SK-N-SH (cell line): Measurements from ENCODE around the gene ADAMTS20. TPM values are rescaled to one million over a fixed set of nuclear protein-coding genes. Genes with fewer than 3 reads are reported as not detected.

Source experiments
- CTCF ChIA-PET: fragments of 300-600, 350-600 bp; formaldehyde crosslinking; extraction: SDS; loops from one replicate; lab custom pipeline; 2021; lab: Yijun Ruan, JAX
- POLR2A ChIA-PET: fragments of 350-600 bp; sonication (Branson Sonifier 250); formaldehyde crosslinking; extraction: SDS; loops from one replicate; lab custom pipeline; 2020; ENCODE audit warnings: antibody characterized with exemption, inconsistent platforms; lab: Yijun Ruan, JAX
- DNase-seq: peaks from one replicate; pipeline ENCODE4 v3.0.0; 2012
- H2AFZ ChIP-seq: fragments of 200-600 bp; sonication (generic); 2 replicates; pipeline ENCODE4 v1.8.1; 2016; ENCODE audit warnings: antibody characterized with exemption, mild to moderate bottlenecking, low read depth
- H3F3A ChIP-seq: fragments of 200-600 bp; sonication (generic); replicated peaks from 2 replicates; pipeline ENCODE3; 2016; ENCODE audit warnings: antibody characterized with exemption, mild to moderate bottlenecking; ENCODE audit not compliant: insufficient read depth
- H3K27ac ChIP-seq, 2 experiments: fragments of 200-500 bp in 1 of 2; fragments of 200-600 bp in 1 of 2; sonication (Bioruptor generic) in 1 of 2; sonication (generic), shearing (Covaris generic) in 1 of 2; 2 replicates each; pipeline versions ENCODE4 v1.5.1 to v1.6.1; 2014 to 2016; ENCODE audit warnings: low read depth in 2 of 2, inconsistent platforms in 1 of 2, low read length in 1 of 2, mild to moderate bottlenecking in 1 of 2, mixed read lengths in 1 of 2
- H3K27me3 ChIP-seq: fragments of 200-600 bp; sonication (generic), shearing (Covaris generic); 2 replicates; pipeline ENCODE4 v1.6.1; 2016; ENCODE audit warnings: mixed run types; ENCODE audit not compliant: insufficient read depth
- H3K36me3 ChIP-seq, 2 experiments: fragments of 200-500 bp in 1 of 2; fragments of 200-600 bp in 1 of 2; sonication (Bioruptor generic) in 1 of 2; sonication (generic) in 1 of 2; replicated peaks in 1 of 2; 2 replicates each; pipeline versions ENCODE3 to v1.5.1; 2014 to 2016; ENCODE audit warnings: low read length in 1 of 2, mild to moderate bottlenecking in 1 of 2; ENCODE audit not compliant: insufficient read depth in 2 of 2, control insufficient read depth in 1 of 2
- H3K4me1 ChIP-seq, 2 experiments: fragments of 200-500 bp in 1 of 2; fragments of 200-600 bp in 1 of 2; sonication (Bioruptor generic) in 1 of 2; sonication (generic), shearing (Covaris generic) in 1 of 2; 2 replicates each; pipeline versions ENCODE4 v1.5.1 to v1.6.1; 2014 to 2016; ENCODE audit warnings: low read depth in 1 of 2, low read length in 1 of 2, mixed run types in 1 of 2; ENCODE audit not compliant: insufficient read depth in 2 of 2, control insufficient read depth in 1 of 2
- H3K4me2 ChIP-seq: fragments of 200-600 bp; sonication (generic), shearing (Covaris generic); 2 replicates; pipeline ENCODE4 v1.6.1; 2017; ENCODE audit warnings: mixed run types
- H3K4me3 ChIP-seq, 2 experiments: fragments of 200-500 bp in 1 of 2; fragments of 200-600 bp in 1 of 2; sonication (Bioruptor generic) in 1 of 2; sonication (generic), shearing (Covaris generic) in 1 of 2; 2 replicates each; pipeline versions ENCODE4 v1.5.1 to v1.8.1; 2014 to 2016; ENCODE audit warnings: low read depth in 2 of 2, inconsistent platforms in 1 of 2, low read length in 1 of 2, mild to moderate bottlenecking in 1 of 2, mixed read lengths in 1 of 2, moderate library complexity in 1 of 2
- H3K79me2 ChIP-seq: fragments of 200-600 bp; sonication (generic); 2 replicates; pipeline ENCODE4 v1.8.1; 2017; ENCODE audit warnings: mild to moderate bottlenecking; ENCODE audit not compliant: insufficient read depth
- H3K9ac ChIP-seq: fragments of 200-600 bp; sonication (generic); 2 replicates; pipeline ENCODE4 v1.6.1; 2017; ENCODE audit warnings: mixed run types
- H3K9me2 ChIP-seq: fragments of 200-600 bp; sonication (generic); 2 replicates; pipeline ENCODE4 v1.6.1; 2017; ENCODE audit warnings: mixed run types
- H3K9me3 ChIP-seq: fragments of 200-600 bp; sonication (generic); 2 replicates; pipeline ENCODE4 v1.6.1; 2017; ENCODE audit warnings: mixed run types, mild to moderate bottlenecking, moderate library complexity
- H4K20me1 ChIP-seq: fragments of 200-600 bp; sonication (generic); 2 replicates; pipeline ENCODE4 v1.6.1; 2017; ENCODE audit warnings: mild to moderate bottlenecking, mixed run types; ENCODE audit not compliant: insufficient read depth
- CHD2 ChIP-seq: fragments of 150-350 bp; IDR thresholded peaks from 2 replicates; pipeline ENCODE4 v1.6.1; 2018; ENCODE audit warnings: low read length; ENCODE audit not compliant: partially characterized antibody
- EP300 ChIP-seq, 2 experiments: IDR thresholded peaks; 2 replicates each; pipeline versions ENCODE4 v1.4.0 to v1.6.1; 2012; ENCODE audit warnings: borderline replicate concordance in 1 of 2, low read depth in 1 of 2, low read length in 1 of 2
- FOSL2 ChIP-seq: IDR thresholded peaks from 2 replicates; pipeline ENCODE4 v1.4.0; 2012; ENCODE audit warnings: low read depth, mild to moderate bottlenecking, moderate library complexity, borderline replicate concordance
- NRF1 ChIP-seq: IDR thresholded peaks from 2 replicates; pipeline ENCODE4 v1.6.1; 2012; ENCODE audit warnings: low read depth, mild to moderate bottlenecking, low read length
- POLR2AphosphoS5 ChIP-seq: IDR thresholded peaks from 2 replicates; pipeline ENCODE4 v1.6.1; 2012; ENCODE audit warnings: low read depth, low read length
- RCOR1 ChIP-seq: fragments of 150-350 bp; IDR thresholded peaks from 2 replicates; pipeline ENCODE4 v1.6.1; 2017; ENCODE audit warnings: antibody characterized with exemption, low read length
- RXRA ChIP-seq: IDR thresholded peaks from 2 replicates; pipeline ENCODE4 v1.4.0; 2012; ENCODE audit warnings: low read depth, mild to moderate bottlenecking, borderline replicate concordance
- SIN3A ChIP-seq: IDR thresholded peaks from 2 replicates; pipeline ENCODE4 v1.6.1; 2012; ENCODE audit warnings: low read depth, mild to moderate bottlenecking, low read length, moderate library complexity, borderline replicate concordance
- SMC3 ChIP-seq: IDR thresholded peaks from 2 replicates; pipeline ENCODE4 v1.6.1; 2012; ENCODE audit warnings: low read depth, low read length, improper control_type of control experiment
- TAF1 ChIP-seq: IDR thresholded peaks from 2 replicates; pipeline ENCODE4 v1.6.1; 2012; ENCODE audit warnings: low read depth, mild to moderate bottlenecking, low read length, moderate library complexity, borderline replicate concordance
- TCF12 ChIP-seq: IDR thresholded peaks from 2 replicates; pipeline ENCODE4 v1.4.0; 2012
- TEAD4 ChIP-seq: IDR thresholded peaks from 2 replicates; pipeline ENCODE4 v1.4.0; 2012; ENCODE audit warnings: mild to moderate bottlenecking, borderline replicate concordance; ENCODE audit not compliant: insufficient read depth
- USF1 ChIP-seq: IDR thresholded peaks from 2 replicates; pipeline ENCODE4 v1.4.0; 2012; ENCODE audit warnings: low read depth, borderline replicate concordance
- ZBTB33 ChIP-seq: IDR thresholded peaks from 2 replicates; pipeline ENCODE4 v1.4.0; 2012; ENCODE audit warnings: low read depth, borderline replicate concordance
- WGBS: methylation state at CpG from one replicate; pipeline ENCODE4 v1.1.6; 2017; ENCODE audit warnings: low lambda C conversion rate; 5-methylcytosine and 5-hydroxymethylcytosine counted together
- polyA plus RNA-seq, 3 experiments: library from polyadenylated mRNA; depleted of rRNA; stranded (reverse); fragments of >200 nt; gene quantifications; 2 replicates each; pipeline ENCODE4 v1.2.3, GENCODE V29; 2012

Gene ADAMTS20
- polyA plus RNA-seq, 1 of the 3 experiments (the other 2 are of a cell fraction), result not detected

DNA sequence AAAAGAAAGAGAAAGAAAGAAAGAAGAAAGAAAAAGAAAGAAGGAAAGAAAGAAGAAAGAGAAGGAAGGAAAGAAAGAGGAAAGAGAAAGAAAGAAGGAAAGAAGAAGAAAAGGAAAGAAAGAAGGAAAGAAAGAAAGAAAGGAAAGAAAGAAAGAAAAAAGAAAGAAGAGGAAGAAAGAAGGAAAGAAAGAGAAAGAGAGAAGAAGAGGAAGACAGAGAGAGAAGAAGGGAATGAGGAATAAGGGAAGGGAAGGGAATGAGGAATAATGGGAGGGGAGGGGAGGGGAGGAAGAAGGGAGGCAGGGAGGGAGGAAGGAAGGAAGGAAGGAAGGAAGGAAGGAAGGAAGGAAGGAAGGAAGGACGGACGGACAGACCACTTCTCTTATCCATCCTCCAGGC lies 246.9 kb downstream of the ADAMTS20 start:
- Histone ChIP-seq H3K79me2 (no peaks in the 10 kb centered on the region), H3K4me3 (no peak overlapping the region), H3K36me3 (no peaks in the 10 kb centered on the region), H3K9me3 (no peaks in the 10 kb centered on the region), H3F3A (no peaks in the 10 kb centered on the region), H3K27ac (no peak overlapping the region), H3K27me3 (no peaks in the 10 kb centered on the region), H2AFZ (no peak overlapping the region), H3K9me2 (no peaks in the 10 kb centered on the region), H3K4me2 (no peak overlapping the region), H4K20me1 (no peaks in the 10 kb centered on the region), H3K9ac (no peak overlapping the region), H3K4me1 (no peaks in the 10 kb centered on the region)
- WGBS, result 53% methylated on average over 2 of the region's 2 CpGs
- CTCF ChIA-PET, result no interaction called here
- no peak for DNase-seq
- POLR2A ChIA-PET, result no interaction called here
- TF ChIP-seq EP300 (IDR thresholded peaks at IDR 0.05; ENCODE audit: borderline replicate concordance in 1 of 2, low read depth in 1 of 2, low read length in 1 of 2), result no peak
- TF ChIP-seq CHD2, result no peak
- TF ChIP-seq ZBTB33, result no peak
- TF ChIP-seq TEAD4, result no peak
- no peak for TF ChIP-seq RXRA
- TF ChIP-seq NRF1, result no peak
- TF ChIP-seq TAF1, result no peak
- no peak for TF ChIP-seq USF1
- TF ChIP-seq SMC3, result no peak
- TF ChIP-seq FOSL2, result no peak
- TF ChIP-seq SIN3A, result no peak
- TF ChIP-seq RCOR1, result no peak
- TF ChIP-seq TCF12, result no peak
- no peak for TF ChIP-seq POLR2AphosphoS5

Other genes starting within 250 kb of the ADAMTS20 start
- 1.8 and 2.6 TPM in 2 replicates for gene PUS7L, start 206.6 kb upstream of the ADAMTS20 start, polyA plus RNA-seq (2012; rRNA removed)
- 5.1 and 9.3 TPM in 2 replicates for gene IRAK4, start 206.7 kb upstream of the ADAMTS20 start, polyA plus RNA-seq (2012; rRNA removed)